AG09309 (cell line): ENCODE results near the gene SEMA3C.

Source experiments
- DNase-seq: peaks from one replicate; pipeline ENCODE4 v3.0.0-alpha.2; 2010; ENCODE audit warnings: low read depth
- H3K4me3 ChIP-seq: 2 replicates; pipeline ENCODE4 v1.5.1; 2011; ENCODE audit warnings: mild to moderate bottlenecking, low read depth, low read length, moderate library complexity; ENCODE audit not compliant: control insufficient read depth
- TF ChIP-seq, protein P1 (sequence below): IDR thresholded peaks from 2 replicates; pipeline ENCODE4 v1.5.1; 2011; ENCODE audit warnings: mild to moderate bottlenecking, low read depth, low read length, inconsistent platforms; ENCODE audit not compliant: insufficient read depth, control insufficient read depth; ENCODE audit errors: missing control alignments

Gene SEMA3C

DNA sequence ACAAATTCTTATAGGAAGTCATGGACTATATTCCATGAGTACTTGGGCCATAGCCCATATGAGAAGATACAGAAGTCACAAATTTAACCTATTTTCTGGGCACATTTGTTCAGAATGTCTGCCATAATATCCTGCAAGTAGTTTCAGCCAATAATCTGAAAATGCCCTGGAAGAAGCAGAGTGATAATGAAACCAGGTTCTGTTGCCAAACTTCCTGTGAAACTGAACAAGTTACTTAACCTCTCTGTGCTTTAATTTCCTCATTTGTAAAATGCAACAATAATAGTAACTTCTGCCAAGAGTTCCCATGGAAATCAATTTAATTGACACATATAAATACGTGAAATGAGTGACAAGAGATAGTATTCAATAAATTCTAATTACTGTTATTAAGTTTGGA, 88.8 kb downstream of the SEMA3C start:
- TF ChIP-seq, protein P1, sequence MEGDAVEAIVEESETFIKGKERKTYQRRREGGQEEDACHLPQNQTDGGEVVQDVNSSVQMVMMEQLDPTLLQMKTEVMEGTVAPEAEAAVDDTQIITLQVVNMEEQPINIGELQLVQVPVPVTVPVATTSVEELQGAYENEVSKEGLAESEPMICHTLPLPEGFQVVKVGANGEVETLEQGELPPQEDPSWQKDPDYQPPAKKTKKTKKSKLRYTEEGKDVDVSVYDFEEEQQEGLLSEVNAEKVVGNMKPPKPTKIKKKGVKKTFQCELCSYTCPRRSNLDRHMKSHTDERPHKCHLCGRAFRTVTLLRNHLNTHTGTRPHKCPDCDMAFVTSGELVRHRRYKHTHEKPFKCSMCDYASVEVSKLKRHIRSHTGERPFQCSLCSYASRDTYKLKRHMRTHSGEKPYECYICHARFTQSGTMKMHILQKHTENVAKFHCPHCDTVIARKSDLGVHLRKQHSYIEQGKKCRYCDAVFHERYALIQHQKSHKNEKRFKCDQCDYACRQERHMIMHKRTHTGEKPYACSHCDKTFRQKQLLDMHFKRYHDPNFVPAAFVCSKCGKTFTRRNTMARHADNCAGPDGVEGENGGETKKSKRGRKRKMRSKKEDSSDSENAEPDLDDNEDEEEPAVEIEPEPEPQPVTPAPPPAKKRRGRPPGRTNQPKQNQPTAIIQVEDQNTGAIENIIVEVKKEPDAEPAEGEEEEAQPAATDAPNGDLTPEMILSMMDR: no peak
- no peak for DNase-seq
- no peak overlapping the region for H3K4me3 ChIP-seq

DNA sequence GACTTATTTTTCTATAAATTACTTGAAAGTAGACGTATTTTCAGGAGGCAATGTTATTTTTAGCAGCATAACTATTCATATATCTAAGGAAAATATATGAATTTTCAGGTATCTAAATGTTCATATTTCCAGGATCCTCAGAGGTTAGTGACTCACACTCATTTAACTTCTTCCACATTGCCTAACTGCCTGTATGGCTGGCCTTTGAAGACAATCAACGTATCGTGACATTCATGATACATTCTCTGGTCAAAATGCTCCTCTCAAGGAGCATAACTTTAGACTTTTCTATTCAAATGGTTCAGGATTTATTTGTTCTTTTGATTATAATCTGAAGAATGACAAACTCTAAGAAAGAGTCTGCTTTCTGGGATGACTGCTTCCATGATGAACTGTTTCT, 89.3 kb downstream of the SEMA3C start:
- DNase-seq: no peak
- TF ChIP-seq, protein P1: no peak

DNA sequence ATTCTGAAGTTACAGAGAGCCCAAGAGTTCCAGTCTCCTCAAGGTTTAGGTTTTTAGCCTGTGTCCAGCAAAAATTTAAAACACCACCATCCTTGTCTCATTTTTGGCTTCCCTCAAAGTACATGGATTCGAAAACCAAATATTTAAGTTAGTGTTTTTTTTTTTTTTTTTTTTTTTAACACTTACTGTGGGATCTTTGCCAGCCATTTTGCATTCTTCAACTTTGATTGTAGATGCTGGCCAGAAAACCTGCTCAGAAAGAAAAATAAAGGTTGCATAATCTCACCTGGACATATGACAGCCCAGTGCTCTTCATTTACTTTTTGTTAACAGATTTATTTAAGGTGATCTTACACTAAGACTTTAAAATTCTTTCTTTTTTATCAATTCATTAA, 91.6 kb downstream of the SEMA3C start:
- no peak for DNase-seq
- H3K4me3 ChIP-seq: no peak overlapping the region
- TF ChIP-seq, protein P1: no peak

More for the DNA sequence above, 89.3 kb downstream of the SEMA3C start:
- no peak overlapping the region for H3K4me3 ChIP-seq

DNA sequence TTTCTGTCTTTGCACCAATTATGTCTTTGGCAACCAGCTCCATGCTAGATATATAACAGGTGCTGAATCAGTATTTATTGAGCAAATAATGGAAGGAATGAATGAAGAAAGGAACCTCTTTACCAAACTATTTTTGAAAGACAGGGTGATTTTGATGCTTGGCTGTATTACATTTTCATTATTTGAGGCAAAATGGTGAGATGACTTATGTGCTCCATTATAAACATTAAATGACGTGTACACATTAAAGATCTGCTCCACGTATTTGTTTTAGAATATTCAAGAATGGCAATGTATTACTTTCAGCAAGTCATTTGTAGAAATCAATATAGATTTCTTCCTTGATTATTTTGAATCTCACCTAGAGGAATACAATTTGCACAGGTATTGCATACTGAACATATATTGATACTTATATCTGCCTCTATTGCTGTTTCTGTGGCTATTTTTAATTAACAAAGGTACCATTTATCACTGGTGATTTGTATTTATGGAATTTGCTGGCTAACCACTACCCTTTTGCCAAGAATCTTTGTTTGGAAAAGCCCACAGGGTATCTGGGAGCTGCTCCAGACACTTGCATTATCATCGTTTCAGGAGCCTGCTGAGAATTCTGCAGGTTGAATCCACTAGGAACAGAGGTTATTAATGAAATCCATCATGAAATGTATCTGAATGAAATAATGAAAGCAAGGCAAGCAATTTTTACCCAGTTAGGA, 92.2 kb downstream of the SEMA3C start:
- no peak overlapping the region for H3K4me3 ChIP-seq
- DNase-seq: no peak
- TF ChIP-seq, protein P1: no peak

DNA sequence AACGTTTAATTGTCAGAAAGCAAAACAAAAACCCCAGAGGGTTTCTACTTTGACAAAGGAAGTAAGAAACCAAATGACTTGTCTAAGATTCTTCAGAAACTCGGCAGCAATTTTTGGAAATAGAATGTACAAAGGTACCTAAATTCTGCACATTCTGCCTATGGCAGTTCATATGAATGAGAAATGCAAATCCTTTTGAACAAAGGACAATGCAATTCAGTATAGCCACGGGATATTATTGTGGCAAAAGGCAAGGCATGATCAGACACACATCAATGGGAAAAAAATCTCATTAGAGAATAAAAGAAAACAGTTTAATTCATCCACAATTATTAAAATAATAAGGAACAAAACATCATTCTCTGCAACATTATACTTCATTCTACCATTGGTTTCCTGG, 93.4 kb downstream of the SEMA3C start:
- no peak overlapping the region for H3K4me3 ChIP-seq
- DNase-seq: no peak
- TF ChIP-seq, protein P1: no peak

DNA sequence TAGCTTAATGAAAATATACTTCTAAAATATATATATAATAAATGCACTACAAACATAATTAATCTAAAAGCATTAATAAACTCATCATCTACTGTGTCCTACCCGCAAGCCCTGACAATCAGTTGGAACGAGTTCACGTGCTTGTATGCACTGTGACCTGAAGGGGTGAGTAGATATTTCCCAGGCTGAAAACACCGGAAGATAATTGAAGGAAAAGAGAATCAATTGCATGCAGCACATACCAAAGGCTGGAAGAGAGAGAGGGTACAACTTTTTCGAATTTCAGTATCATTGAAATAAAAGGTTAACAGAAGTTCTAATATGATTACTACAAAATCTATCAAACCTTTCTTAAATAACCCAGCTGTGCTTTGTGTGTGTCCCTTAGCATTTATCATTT, 94.6 kb downstream of the SEMA3C start:
- no peak overlapping the region for H3K4me3 ChIP-seq
- TF ChIP-seq, protein P1: no peak
- no peak for DNase-seq

DNA sequence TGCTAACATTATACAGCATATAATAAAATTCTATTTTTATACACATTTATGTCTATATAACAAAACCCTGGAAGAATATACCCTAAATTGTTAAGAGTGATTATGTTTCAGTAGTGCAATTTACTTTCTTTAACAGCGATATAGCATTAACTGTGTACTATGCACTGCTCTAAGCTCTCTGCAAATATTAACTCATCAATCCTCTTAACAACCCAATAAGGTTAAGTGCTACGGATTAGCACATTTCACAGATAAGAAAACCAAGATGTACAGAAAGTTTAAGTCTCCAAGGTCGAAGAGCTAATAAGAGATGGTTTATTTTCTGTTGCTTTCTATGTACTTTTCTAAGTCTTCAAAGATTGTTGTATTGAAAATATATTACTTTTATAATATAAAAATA, 95.8 kb downstream of the SEMA3C start:
- DNase-seq: no peak
- TF ChIP-seq, protein P1: no peak
- no peak overlapping the region for H3K4me3 ChIP-seq
